IPS-18a (cell line): ENCODE data around the gene MCUR1.
"Not testable (repeated sequence)": the region's sequence is repeated elsewhere in the genome, so short reads cannot be mapped to it uniquely, and the experiment has no call there.

ENCODE experiments used
- H3K27ac ChIP-seq: one replicate; pipeline ENCODE4 v1.5.1; 2013; ENCODE audit warnings: low read length
- H3K27me3 ChIP-seq: one replicate; pipeline ENCODE4 v1.6.1; 2013; ENCODE audit warnings: mild to moderate bottlenecking, low read length; ENCODE audit not compliant: control insufficient read depth, insufficient read depth
- H3K36me3 ChIP-seq: one replicate; pipeline ENCODE4 v1.6.1; 2013; ENCODE audit warnings: low read depth, low read length; ENCODE audit not compliant: control insufficient read depth
- H3K4me1 ChIP-seq: one replicate; pipeline ENCODE4 v1.6.1; 2013; ENCODE audit warnings: low read depth, low read length; ENCODE audit not compliant: control insufficient read depth
- H3K4me3 ChIP-seq: one replicate; pipeline ENCODE4 v1.5.1; 2013; ENCODE audit warnings: low read length
- H3K9ac ChIP-seq: one replicate; pipeline ENCODE4 v1.6.1; 2013; ENCODE audit warnings: mild to moderate bottlenecking, low read length, moderate library complexity
- H3K9me3 ChIP-seq: one replicate; pipeline ENCODE4 v1.6.1; 2013; ENCODE audit warnings: low read depth, low read length; ENCODE audit not compliant: control insufficient read depth

Gene MCUR1, protein sequence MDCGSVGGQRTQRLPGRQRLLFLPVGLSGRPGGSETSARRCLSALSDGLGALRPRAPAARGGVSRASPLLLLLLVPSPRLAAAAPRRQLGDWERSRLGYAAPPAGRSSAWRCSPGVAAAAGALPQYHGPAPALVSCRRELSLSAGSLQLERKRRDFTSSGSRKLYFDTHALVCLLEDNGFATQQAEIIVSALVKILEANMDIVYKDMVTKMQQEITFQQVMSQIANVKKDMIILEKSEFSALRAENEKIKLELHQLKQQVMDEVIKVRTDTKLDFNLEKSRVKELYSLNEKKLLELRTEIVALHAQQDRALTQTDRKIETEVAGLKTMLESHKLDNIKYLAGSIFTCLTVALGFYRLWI

DNA sequence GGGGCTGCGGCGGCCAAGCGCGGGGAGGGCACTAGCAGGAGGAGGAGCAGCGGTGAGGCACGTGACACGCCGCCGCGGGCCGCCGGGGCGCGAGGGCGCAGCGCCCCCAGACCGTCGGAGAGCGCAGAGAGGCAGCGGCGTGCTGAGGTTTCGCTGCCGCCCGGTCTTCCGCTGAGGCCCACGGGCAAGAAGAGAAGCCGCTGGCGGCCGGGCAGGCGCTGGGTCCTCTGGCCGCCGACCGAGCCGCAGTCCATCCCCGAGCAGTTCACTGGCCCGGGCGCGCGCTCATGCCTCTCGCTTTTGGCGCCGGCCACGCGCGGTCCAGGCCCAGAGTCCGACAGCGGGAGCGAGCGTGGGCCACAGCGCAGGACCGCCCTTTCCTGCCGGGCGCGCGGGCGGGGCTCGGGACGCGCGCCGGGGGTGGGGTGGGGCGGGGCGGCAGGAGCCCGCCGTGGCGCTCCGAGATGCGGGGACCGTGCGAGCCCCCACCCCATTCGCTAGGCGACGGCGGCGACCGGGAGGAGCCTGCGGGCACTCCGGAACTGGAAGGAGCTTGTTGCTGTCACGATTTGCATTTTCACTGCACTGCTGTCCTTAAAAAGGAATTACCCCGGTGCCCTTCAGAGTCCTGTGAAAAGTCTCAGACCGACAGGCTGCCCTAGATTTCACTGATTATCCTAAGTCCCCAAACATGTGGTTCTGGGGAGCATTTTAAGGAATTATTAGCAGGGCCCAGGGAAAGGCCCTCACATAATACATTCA is at the start of gene MCUR1:
MCUR1 (minus strand) TSS at position 382 of the 762 bp plus-strand sequence; CDS start at position 254, 128 bp downstream.
- no peak within 1 kb of the TSS for H3K27ac ChIP-seq
- peak within 1 kb of the TSS; percentile 86 for H3K4me3 ChIP-seq
- H3K4me1 ChIP-seq, result peaks cover 11% of the 10 kb centered on the region
- H3K9me3 ChIP-seq, result no peaks in the 10 kb centered on the region
- peak within 1 kb of the TSS; percentile 78 for H3K9ac ChIP-seq
- H3K27me3 ChIP-seq, result no peaks in the 10 kb centered on the region
- peaks cover under 1% of the 10 kb centered on the region for H3K36me3 ChIP-seq

DNA sequence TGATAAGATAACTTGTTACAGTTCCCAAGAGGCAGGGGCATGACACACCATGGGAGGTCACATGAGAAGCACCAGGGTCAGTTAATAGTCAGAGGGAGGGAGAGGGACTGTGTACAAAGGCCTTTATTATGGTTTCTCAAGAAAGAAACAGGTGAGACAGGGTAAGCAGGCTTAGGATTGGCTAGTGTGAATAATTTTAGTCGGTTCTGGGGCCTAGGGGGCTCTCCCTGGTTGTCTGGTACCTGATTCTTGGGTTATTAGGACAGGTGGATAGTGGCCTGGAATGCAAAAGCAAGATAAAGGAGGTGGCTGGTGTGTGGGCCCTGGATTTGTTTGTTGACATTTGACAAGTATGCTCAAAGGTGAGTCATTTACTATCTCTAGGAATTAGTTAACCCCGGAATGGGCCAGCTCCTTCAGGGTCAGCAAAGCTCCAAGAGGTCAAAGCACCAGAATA is 49.4 kb upstream of the MCUR1 start:
- Histone ChIP-seq H3K36me3 (no peaks in the 10 kb centered on the region), H3K27ac (no peak overlapping the region), H3K9ac (no peak overlapping the region), H3K27me3 (peaks cover 7% of the 10 kb centered on the region), H3K9me3 (no peaks in the 10 kb centered on the region), H3K4me1 (no peaks in the 10 kb centered on the region), H3K4me3 (no peak overlapping the region)

DNA sequence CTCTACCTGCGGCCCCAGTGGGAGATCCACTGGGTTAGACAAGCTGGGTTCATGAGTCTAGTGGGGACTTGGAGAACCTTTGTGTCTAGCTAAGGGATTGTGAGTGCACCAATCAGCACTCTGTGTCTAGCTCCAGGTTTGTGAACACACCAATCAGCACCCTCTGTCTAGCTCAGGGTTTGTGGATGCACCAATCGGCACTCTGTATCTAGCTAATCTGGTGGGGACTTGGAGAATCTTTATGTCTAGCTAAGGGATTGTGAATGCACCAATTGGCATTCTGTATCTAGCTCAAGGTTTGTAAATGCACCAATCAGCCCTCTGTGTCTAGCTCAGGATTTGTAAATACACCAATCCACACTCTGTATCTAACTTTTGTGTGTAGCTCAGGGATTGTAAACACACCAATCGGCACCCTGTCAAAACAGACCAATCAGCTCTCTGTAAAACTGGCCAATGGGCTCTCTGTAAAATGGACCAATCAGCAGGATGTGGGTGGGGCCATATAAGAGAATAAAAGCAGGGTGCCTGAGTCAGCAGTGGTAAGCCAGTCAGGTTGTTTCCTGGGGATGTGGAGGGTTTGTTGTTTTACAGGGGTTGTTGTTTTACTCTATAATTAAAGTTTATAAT is 46.3 kb upstream of the MCUR1 start:
- not testable (repeated sequence) for H3K9ac ChIP-seq
- H3K4me3 ChIP-seq, result peak overlapping the region; percentile 44

DNA sequence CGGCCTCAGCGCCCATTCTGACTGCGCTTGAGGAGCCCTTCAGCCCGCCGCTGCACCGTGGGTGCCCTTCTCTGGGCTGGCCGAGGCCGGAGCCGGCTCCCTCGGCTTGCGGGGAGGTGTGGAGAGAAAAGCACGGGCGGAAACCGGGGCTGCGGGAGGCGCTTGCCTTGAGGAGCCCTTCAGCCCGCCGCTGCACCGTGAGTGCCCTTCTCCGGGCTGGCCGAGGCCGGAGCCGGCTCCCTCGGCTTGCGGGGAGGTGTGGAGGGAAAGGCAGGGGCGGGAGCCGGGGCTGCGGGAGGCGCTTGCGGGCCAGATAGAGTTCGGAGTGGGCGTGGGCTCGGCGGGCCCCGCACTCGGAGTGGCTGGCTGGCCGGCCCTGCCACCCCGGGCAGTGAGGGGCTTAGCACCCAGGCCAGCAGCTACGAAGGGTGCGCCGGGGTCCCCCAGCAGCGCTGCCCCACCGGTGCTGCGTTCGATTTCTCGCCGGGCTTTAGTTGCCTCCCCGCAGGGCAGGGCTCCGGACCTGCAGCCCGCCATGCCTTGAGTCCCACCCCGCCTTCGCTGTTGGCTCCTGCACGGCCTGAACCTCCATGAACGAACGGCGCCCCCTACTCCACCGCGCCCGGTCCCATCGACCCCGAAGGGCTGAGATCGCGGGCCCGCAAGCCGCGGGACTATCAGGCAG is 45.7 kb upstream of the MCUR1 start:
- no peaks in the 10 kb centered on the region for H3K36me3 ChIP-seq
- H3K9ac ChIP-seq, result no peak overlapping the region
- H3K4me3 ChIP-seq, result peak overlapping the region; percentile 44
- H3K27ac ChIP-seq, result no peak overlapping the region
- no peaks in the 10 kb centered on the region for H3K9me3 ChIP-seq
- H3K4me1 ChIP-seq, result no peaks in the 10 kb centered on the region
- H3K27me3 ChIP-seq, result peaks cover 7% of the 10 kb centered on the region

More for the DNA sequence above, 46.3 kb upstream of the MCUR1 start:
- not testable (repeated sequence) for H3K4me1 ChIP-seq, H3K27me3 ChIP-seq, H3K36me3 ChIP-seq, H3K9me3 ChIP-seq, H3K27ac ChIP-seq

DNA sequence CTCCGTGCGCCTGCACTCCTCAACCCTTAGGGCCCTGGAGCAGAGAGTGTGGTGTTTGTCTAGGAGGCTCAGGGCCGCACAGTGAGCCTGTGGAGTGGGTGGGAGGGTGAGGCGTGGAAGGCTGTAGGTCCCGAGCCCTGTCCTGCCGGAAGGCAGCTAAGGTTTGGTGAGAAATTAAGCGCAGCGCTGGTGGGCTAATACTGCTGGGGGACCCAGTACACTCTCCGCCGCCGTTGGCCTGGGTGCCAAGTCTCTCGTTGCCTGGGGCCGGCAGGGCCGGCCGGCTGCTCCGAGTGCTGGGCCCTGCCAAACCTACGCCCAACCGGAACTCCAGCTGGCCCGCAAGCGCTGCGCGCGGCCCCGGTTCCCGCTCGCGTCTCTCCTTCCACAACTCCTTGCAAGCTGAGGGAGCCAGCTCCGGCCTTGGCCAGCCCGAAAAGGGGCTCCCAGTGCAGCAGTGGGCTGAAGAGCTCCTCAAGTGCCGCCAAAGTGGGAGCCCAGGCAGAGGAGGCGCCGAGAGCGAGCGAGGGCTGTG is 40.4 kb upstream of the MCUR1 start:
- H3K9me3 ChIP-seq, result no peaks in the 10 kb centered on the region
- no peaks in the 10 kb centered on the region for H3K4me1 ChIP-seq
- no peak overlapping the region for H3K27ac ChIP-seq
- H3K4me3 ChIP-seq, result no peak overlapping the region
- H3K27me3 ChIP-seq, result peaks cover 7% of the 10 kb centered on the region
- H3K9ac ChIP-seq, result no peak overlapping the region
- no peaks in the 10 kb centered on the region for H3K36me3 ChIP-seq

DNA sequence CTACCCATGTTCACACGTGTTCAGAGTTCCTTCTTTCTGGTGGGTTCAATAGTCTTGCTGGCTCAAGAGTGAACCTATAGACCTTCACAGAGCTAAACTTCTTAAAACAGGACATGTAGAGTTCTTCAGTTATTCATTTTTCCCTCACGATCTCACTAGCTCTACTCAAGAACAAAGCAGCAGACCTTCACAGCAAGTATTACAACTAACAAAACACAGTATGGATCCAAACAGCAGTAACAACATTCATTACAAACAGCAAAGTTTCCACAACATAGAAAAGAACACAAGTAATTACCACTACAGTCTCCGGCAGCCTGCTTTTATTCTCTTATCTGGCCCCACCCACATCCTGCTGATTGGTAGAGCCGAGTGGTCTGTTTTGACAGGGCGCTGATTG is 39.5 kb upstream of the MCUR1 start:
- Histone ChIP-seq H3K27me3 (no peaks in the 10 kb centered on the region), H3K4me1 (no peaks in the 10 kb centered on the region), H3K9me3 (no peaks in the 10 kb centered on the region), H3K36me3 (no peaks in the 10 kb centered on the region), H3K9ac (no peak overlapping the region), H3K4me3 (no peak overlapping the region), H3K27ac (no peak overlapping the region)

DNA sequence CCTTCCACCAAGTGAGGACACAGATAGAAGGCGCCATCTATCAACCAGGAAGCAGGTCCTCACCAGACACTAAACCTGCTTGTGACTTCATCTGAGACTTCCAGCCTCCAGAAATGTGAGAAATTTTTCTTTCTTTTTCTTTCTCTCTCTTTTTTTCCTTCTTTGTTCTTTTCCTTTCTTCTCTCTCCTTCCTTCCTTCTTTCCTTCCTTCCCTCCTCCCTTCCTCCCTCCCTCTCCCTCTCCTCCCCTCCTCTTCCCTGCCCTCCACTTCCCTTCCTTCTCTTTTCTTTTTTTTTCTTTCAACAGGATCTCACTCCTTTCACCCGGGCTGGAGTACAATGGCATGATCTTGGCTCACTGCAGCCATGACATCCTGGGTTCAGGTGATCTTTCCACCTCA is 37.4 kb upstream of the MCUR1 start:
- Histone ChIP-seq H3K27me3 (no peaks in the 10 kb centered on the region), H3K36me3 (no peaks in the 10 kb centered on the region), H3K9ac (no peak overlapping the region), H3K4me1 (peaks cover 21% of the 10 kb centered on the region), H3K9me3 (no peaks in the 10 kb centered on the region), H3K4me3 (no peak overlapping the region), H3K27ac (no peak overlapping the region)

DNA sequence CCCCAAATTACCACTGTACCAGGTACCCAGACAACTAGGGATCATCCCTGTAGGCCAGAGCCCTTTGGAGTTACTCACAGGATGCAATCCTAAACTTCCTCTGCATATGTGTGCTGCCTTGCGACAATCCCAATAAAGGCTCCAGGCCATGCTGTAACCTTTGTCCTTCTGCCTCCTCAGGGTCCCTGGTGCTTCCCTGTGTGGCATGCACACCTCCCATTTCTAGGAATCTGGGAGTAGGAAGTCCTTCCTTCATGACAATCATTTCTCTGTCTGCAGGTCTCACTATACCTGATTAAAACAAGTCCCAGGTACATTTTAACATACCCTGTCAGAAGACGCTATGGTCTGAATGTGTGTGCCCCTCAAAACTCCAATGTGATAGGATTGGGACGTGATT is 37.0 kb upstream of the MCUR1 start:
- Histone ChIP-seq H3K27ac (no peak overlapping the region), H3K9me3 (no peaks in the 10 kb centered on the region), H3K36me3 (no peaks in the 10 kb centered on the region), H3K9ac (no peak overlapping the region), H3K4me3 (no peak overlapping the region), H3K4me1 (peaks cover 21% of the 10 kb centered on the region), H3K27me3 (no peaks in the 10 kb centered on the region)

DNA sequence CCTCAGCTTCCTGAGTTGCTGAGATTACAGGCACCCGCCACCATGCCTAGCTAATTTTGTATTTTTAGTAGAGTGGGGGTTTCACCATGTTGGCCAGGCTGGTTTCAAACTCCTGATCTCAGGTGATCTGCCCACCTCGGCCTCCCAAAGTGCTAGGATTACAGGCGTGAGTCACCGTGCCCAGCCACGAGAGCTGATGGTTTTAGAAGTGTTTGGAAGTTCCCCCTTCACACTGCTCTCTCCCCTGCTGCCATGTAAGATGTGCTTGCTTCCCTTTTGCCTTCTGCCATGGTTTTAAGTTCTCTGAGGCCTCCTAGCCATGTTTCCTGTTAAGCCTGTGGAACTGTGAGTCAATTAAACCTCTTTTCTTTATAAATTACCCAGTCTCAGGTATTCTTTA is 36.3 kb upstream of the MCUR1 start:
- peaks cover 21% of the 10 kb centered on the region for H3K4me1 ChIP-seq
- not testable (repeated sequence) for H3K36me3 ChIP-seq, H3K9me3 ChIP-seq, H3K4me3 ChIP-seq, H3K9ac ChIP-seq, H3K27me3 ChIP-seq, H3K27ac ChIP-seq

DNA sequence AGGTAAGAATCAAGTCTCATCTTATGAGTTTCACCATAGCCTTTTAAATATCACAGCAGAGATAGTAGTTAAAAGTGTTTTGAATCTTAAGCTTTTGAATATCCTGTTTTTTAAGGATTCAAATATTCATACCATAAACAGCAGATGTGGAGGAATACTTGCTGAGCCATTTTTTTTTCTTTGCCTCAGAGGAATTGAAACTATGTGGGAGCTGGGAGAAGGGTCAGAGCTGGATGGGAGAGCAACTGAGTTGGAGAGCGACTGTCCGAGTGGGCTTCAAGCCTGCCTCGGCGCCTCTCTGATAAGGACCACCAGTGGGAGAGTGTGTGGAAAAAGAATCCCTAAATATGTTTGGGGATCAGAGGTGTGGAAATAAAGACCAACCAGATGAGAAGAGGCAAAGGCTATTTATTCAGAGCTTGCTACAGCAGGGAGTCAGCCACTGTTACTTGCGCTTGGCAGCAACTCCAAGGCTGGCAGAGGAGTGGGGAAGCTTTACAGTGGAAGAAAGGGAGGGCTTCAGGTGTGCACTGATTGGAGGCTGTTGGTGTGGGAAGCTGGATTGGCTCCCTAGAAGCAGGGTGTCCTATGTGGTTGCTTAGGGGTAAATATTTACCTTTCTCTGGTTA is 34.3 kb upstream of the MCUR1 start:
- Histone ChIP-seq H3K4me3 (no peak overlapping the region), H3K27ac (no peak overlapping the region), H3K27me3 (no peaks in the 10 kb centered on the region), H3K36me3 (no peaks in the 10 kb centered on the region), H3K9ac (no peak overlapping the region), H3K9me3 (no peaks in the 10 kb centered on the region), H3K4me1 (peaks cover 21% of the 10 kb centered on the region)
